IMR-90 (cell line): ENCODE results near the gene BMPER. TPM values are rescaled to one million over a fixed set of nuclear protein-coding genes. Genes with fewer than 3 reads are reported as not detected.

Experiments used
- ATAC-seq: fragments of 200-7000 bp; cut with Tn5 transposase; 2 replicates; pipeline ENCODE4 v1.9.1; 2020; ENCODE audit warnings: low read depth, mild to moderate bottlenecking, moderate library complexity
- BruUV-seq: library from RNA; stranded (reverse); fragments of 400-500 nt; replicated peaks from 2 replicates; lab custom pipeline; 2021; lab: Mats Ljungman, UMichigan
- CTCF ChIA-PET: fragments of 300-600 bp; formaldehyde crosslinking; extraction: SDS; loops from one replicate; lab custom pipeline; 2021; ENCODE audit warnings: antibody characterized with exemption; lab: Yijun Ruan, JAX
- POLR2A ChIA-PET: fragments of 300-600 bp; sonication (Branson Sonifier 250); formaldehyde crosslinking; loops from one replicate; lab custom pipeline; 2022; ENCODE audit warnings: antibody characterized with exemption; ENCODE audit not compliant: unreplicated experiment; lab: Charles Lee
- DNase-seq: peaks from one replicate; pipeline ENCODE4 v3.0.0; 2013
- H2AFZ ChIP-seq: replicated peaks from 2 replicates; pipeline ENCODE3; 2013; ENCODE audit warnings: low read length, mild to moderate bottlenecking; ENCODE audit not compliant: poor library complexity
- H2AK5ac ChIP-seq: 2 replicates; pipeline ENCODE4 v1.6.1; 2013; ENCODE audit warnings: low read depth, low read length, inconsistent platforms
- H2AK9ac ChIP-seq: replicated peaks from 2 replicates; pipeline ENCODE3; 2013; ENCODE audit warnings: mild to moderate bottlenecking, low read depth, low read length, moderate library complexity; ENCODE audit not compliant: poor library complexity
- H2BK120ac ChIP-seq: 2 replicates; pipeline ENCODE4 v1.6.1; 2013; ENCODE audit warnings: low read depth, low read length, inconsistent platforms
- H2BK15ac ChIP-seq: 3 replicates; pipeline ENCODE4 v1.6.1; 2013; ENCODE audit warnings: low read depth, low read length, inconsistent platforms
- H2BK20ac ChIP-seq: 2 replicates; pipeline ENCODE4 v1.6.1; 2013; ENCODE audit warnings: low read depth, mild to moderate bottlenecking, inconsistent platforms, low read length, moderate library complexity
- H2BK5ac ChIP-seq: 2 replicates; pipeline ENCODE4 v1.6.1; 2013; ENCODE audit warnings: mild to moderate bottlenecking, low read depth, low read length, inconsistent platforms; ENCODE audit not compliant: poor library complexity, severe bottlenecking
- H3K14ac ChIP-seq: replicated peaks from 2 replicates; pipeline ENCODE4 v1.6.1; 2013; ENCODE audit warnings: low read depth, low read length, inconsistent platforms
- H3K18ac ChIP-seq: 2 replicates; pipeline ENCODE4 v1.6.1; 2013; ENCODE audit warnings: low read depth, low read length, control low read depth
- H3K23ac ChIP-seq: 2 replicates; pipeline ENCODE4 v1.6.1; 2013; ENCODE audit warnings: low read depth, low read length, inconsistent platforms
- H3K27ac ChIP-seq: 2 replicates; pipeline ENCODE4 v1.5.1; 2013; ENCODE audit warnings: mild to moderate bottlenecking, control low read depth, low read length; ENCODE audit not compliant: insufficient read depth
- H3K27me3 ChIP-seq: 2 replicates; pipeline ENCODE4 v1.6.1; 2013; ENCODE audit warnings: low read length; ENCODE audit not compliant: control insufficient read depth, insufficient read depth
- H3K36me3 ChIP-seq: 2 replicates; pipeline ENCODE4 v1.6.1; 2013; ENCODE audit warnings: low read length, mixed read lengths; ENCODE audit not compliant: control insufficient read depth, insufficient read depth
- H3K4ac ChIP-seq: 2 replicates; pipeline ENCODE4 v1.6.1; 2013; ENCODE audit warnings: low read depth, low read length, inconsistent platforms
- H3K4me1 ChIP-seq: 2 replicates; pipeline ENCODE4 v1.6.1; 2013; ENCODE audit warnings: low read length, mixed read lengths; ENCODE audit not compliant: control insufficient read depth, insufficient read depth
- H3K4me2 ChIP-seq: 2 replicates; pipeline ENCODE4 v1.6.1; 2013; ENCODE audit warnings: low read depth, mild to moderate bottlenecking, control low read depth, low read length, moderate library complexity
- H3K4me3 ChIP-seq: 2 replicates; pipeline ENCODE4 v1.5.1; 2013; ENCODE audit warnings: low read depth, mild to moderate bottlenecking, control low read depth, low read length, moderate library complexity; ENCODE audit not compliant: insufficient read depth
- H3K56ac ChIP-seq: 2 replicates; pipeline ENCODE4 v1.6.1; 2013; ENCODE audit warnings: low read length, inconsistent platforms; ENCODE audit not compliant: insufficient read depth; ENCODE audit errors: extremely low read depth
- H3K79me1 ChIP-seq, 2 experiments: 2 replicates each; pipeline ENCODE4 v1.6.1; 2013; ENCODE audit warnings: low read length in 2 of 2, inconsistent platforms in 1 of 2, low read depth in 1 of 2
- H3K9ac ChIP-seq: 2 replicates; pipeline ENCODE4 v1.6.1; 2013; ENCODE audit warnings: low read depth, low read length, control low read depth
- H3K9me1 ChIP-seq: 2 replicates; pipeline ENCODE4 v1.6.1; 2013; ENCODE audit warnings: low read length, inconsistent platforms; ENCODE audit not compliant: insufficient read depth
- H3K9me3 ChIP-seq: 2 replicates; pipeline ENCODE4 v1.6.1; 2013; ENCODE audit warnings: low read length; ENCODE audit not compliant: control insufficient read depth, insufficient read depth
- H4K20me1 ChIP-seq: 2 replicates; pipeline ENCODE4 v1.6.1; 2013; ENCODE audit warnings: low read length, inconsistent platforms; ENCODE audit not compliant: insufficient read depth
- H4K5ac ChIP-seq: 2 replicates; pipeline ENCODE4 v1.6.1; 2013; ENCODE audit warnings: mild to moderate bottlenecking, low read depth, low read length, control low read depth
- H4K8ac ChIP-seq, 2 experiments: 2 replicates each; pipeline ENCODE4 v1.6.1; 2013; ENCODE audit warnings: low read depth in 2 of 2, low read length in 2 of 2, control low read depth in 1 of 2, inconsistent platforms in 1 of 2
- H4K91ac ChIP-seq: 2 replicates; pipeline ENCODE4 v1.6.1; 2013; ENCODE audit warnings: low read depth, low read length, inconsistent platforms; ENCODE audit not compliant: insufficient read depth
- CEBPB ChIP-seq: IDR thresholded peaks from 2 replicates; pipeline ENCODE4 v1.6.1; 2012; ENCODE audit warnings: low read depth, low read length, improper control_type of control experiment
- MAFK ChIP-seq: IDR thresholded peaks from 2 replicates; pipeline ENCODE4 v1.6.1; 2012; ENCODE audit warnings: low read depth, low read length, improper control_type of control experiment
- MXI1 ChIP-seq: IDR thresholded peaks from 2 replicates; pipeline ENCODE4 v1.6.1; 2012; ENCODE audit warnings: low read depth, mild to moderate bottlenecking, low read length, moderate library complexity, borderline replicate concordance
- WGBS, 2 experiments: methylation state at CpG; one replicate each; pipeline versions ENCODE4 v1.1.5 to v1.1.7; 2013; ENCODE audit warnings: missing lambda C conversion rate in 2 of 2; ENCODE audit not compliant: insufficient read length in 1 of 2; ENCODE audit errors: extremely low coverage in 2 of 2; 5-methylcytosine and 5-hydroxymethylcytosine counted together
- dilution Hi-C: fragments of 300-500 bp; cut with HindIII; formaldehyde crosslinking; loops from one replicate; pipeline ENCODE4 v1.14.3; 2018; ENCODE audit warnings: low sequenced_read_pairs; ENCODE audit not compliant: unreplicated experiment
- in situ Hi-C: fragments of 300-500 bp; cut with MboI; formaldehyde crosslinking; loops from 3 replicates; pipeline ENCODE4 v1.14.3; 2019; ENCODE audit warnings: low sequenced_read_pairs, inconsistent platforms, mixed read lengths
- intact Hi-C: fragments of 100-400 bp; cut with micrococcal nuclease; formaldehyde crosslinking; loops from 2 replicates; pipeline ENCODE4 v1.10.0; 2022
- polyA plus RNA-seq, 3 experiments: library from polyadenylated mRNA; depleted of rRNA; stranded (reverse); fragments of >200 nt; gene quantifications; 2 replicates each; pipeline ENCODE4 v1.2.3, GENCODE V29; 2012; ENCODE audit warnings: low replicate concordance in 1 of 3
- total RNA-seq: library from RNA; depleted of rRNA; stranded (reverse); fragments of >200 nt; gene quantifications from 2 replicates; pipeline ENCODE4 v1.2.3, GENCODE V29; 2012

BMPER gene
- total and polyA plus RNA-seq, 2 of the 4 experiments (the other 2 are of a cell fraction), result 6.2 to 7.9 TPM

DNA sequence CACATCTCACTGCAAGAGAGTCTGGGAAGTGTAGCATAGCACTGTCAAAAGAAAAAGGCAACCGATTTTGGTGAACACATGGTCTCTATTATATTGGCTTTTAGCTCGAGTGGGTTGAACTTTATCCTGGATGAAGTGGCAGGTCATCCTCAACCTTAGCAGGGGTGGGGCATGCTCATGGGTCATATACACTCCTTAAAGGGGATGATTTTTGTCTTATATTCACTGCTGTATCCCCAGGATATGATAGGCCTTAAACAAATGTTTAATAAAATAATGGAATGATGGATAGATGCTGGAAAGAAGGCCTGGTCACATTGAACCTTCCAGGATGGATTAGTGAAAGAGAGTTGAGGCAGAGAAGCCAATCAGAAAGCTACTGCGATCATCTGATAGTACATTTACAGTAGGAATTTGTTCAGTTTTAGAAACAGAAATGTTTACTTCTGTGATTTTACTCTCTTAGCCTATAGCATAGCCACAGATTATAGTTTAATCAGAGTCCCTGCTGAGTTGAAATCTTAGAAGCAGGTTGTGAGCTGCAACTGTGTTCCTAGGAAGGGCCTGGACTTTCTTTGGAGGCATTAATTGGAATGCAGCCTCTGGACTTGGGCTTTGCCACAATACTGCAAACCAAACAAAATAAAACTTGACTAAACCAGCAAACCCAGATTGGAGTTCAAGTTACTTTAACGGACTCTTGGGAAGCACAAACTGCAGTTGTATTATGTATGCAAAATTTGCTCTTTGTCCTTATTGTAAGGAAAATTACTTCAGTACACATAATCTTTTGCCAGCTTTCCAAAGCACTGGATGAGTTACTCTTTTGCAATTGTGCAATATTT, 138.3 kb downstream of the BMPER start:
- Histone ChIP-seq H3K4me2 (no peak overlapping the region), H4K8ac (no peak overlapping the region; a peak in 1 of 4 replicates), H3K23ac (no peak overlapping the region), H3K14ac (no peak overlapping the region), H3K4me3 (no peak overlapping the region), H2AFZ (no peak overlapping the region), H2BK120ac (no peak overlapping the region), H3K9me3 (no peaks in the 10 kb centered on the region), H2BK5ac (no peak overlapping the region), H3K4me1 (peaks cover 13% of the 10 kb centered on the region), H3K27me3 (no peaks in the 10 kb centered on the region), H3K9ac (no peak overlapping the region), H3K18ac (no peak overlapping the region), H2BK15ac (0 out of 3 replicates have a peak overlapping the region, but pooled peaks have one; percentile 27), H4K91ac (no peak overlapping the region), H2AK9ac (no peak overlapping the region), H3K79me1 (no peaks in the 10 kb centered on the region), H3K27ac (no peak overlapping the region), H2AK5ac (no peak overlapping the region), H2BK20ac (no peak overlapping the region; the same call in 1 of the 2 replicates), H3K9me1 (peaks cover 8% of the 10 kb centered on the region; the same call in 1 of the 2 replicates), H4K20me1 (no peaks in the 10 kb centered on the region), H4K5ac (peak overlapping the region; percentile 32; the same call in 1 of the 2 replicates), H3K4ac (no peak overlapping the region), H3K36me3 (no peaks in the 10 kb centered on the region), H3K56ac (no peak overlapping the region)
- intact Hi-C loops (no loop called here), in situ Hi-C loops (no loop called here), dilution Hi-C loops (no loop called here)
- BruUV-seq, result no TSS peak
- POLR2A ChIA-PET, result no interaction called here
- TF ChIP-seq MXI1 (no peak), MAFK (no peak), CEBPB (peak; percentile 66)
- CTCF ChIA-PET, result interaction anchor here (1.2 to 1.3 kb wide), 2 partner anchors 9 to 61 kb away, joined by 3 to 6 read pairs; no protein-coding TSS in a partner anchor
- ATAC-seq (no peak), DNase-seq (no peak)
- WGBS, 2 experiments, result no CpG with 5 or more reads among the region's 4 CpGs
